Activated T-helper 17 cell treated with anti-CD3 and anti-CD28 coated beads, Interleukin-2, amount 50 U/mL, for 72 hours (primary cell): ENCODE results near the gene MGRN1. TPM values are rescaled to one million over a fixed set of nuclear protein-coding genes. Genes with fewer than 3 reads are reported as not detected.

Source experiments
- ATAC-seq: fragments of 150-1000 bp; cut with Tn5 transposase; replicated peaks from 2 replicates; pipeline ENCODE4 v1.10.0; 2021; ENCODE audit warnings: mild to moderate bottlenecking, moderate library complexity
- H3K27ac Mint-ChIP-seq: one replicate; pipeline ENCODE4 v1.8.0; 2022; ENCODE audit warnings: mixed read lengths
- H3K27me3 Mint-ChIP-seq: one replicate; pipeline ENCODE4 v1.8.0; 2022; ENCODE audit warnings: mixed read lengths
- H3K36me3 Mint-ChIP-seq: one replicate; pipeline ENCODE4 v1.8.0; 2022; ENCODE audit warnings: low read depth, mild to moderate bottlenecking, mixed read lengths
- H3K4me1 Mint-ChIP-seq: one replicate; pipeline ENCODE4 v1.8.0; 2022; ENCODE audit warnings: mixed read lengths
- H3K4me3 Mint-ChIP-seq: one replicate; pipeline ENCODE4 v1.8.0; 2022; ENCODE audit warnings: mild to moderate bottlenecking, mixed read lengths
- H3K9me3 Mint-ChIP-seq: one replicate; pipeline ENCODE4 v1.8.0; 2022; ENCODE audit warnings: mixed read lengths
- total RNA-seq, 2 donors: library from RNA; stranded (reverse); gene quantifications; one replicate each; pipeline ENCODE4 v1.2.3, GENCODE V29; 2022

Gene MGRN1
- total RNA-seq, 2 donors from 2014 or later, result 63.5 to 66.3 TPM

- Mint-ChIP-seq H3K4me3 (no peak overlapping the region), H3K27me3 (no peaks in the 10 kb centered on the region), H3K27ac (no peak overlapping the region), H3K9me3 (no peaks in the 10 kb centered on the region), H3K36me3 (no peaks in the 10 kb centered on the region), H3K4me1 (peaks cover 2% of the 10 kb centered on the region)
- no peak for ATAC-seq
Measured at GRCh38 chr16:4611337-4612021, 13.1 kb upstream of the MGRN1 start.

GRCh38 chr16:4612474-4612931 lies 12.1 kb upstream of the MGRN1 start:
- Mint-ChIP-seq H3K4me1 (peaks cover 4% of the 10 kb centered on the region), H3K9me3 (no peaks in the 10 kb centered on the region), H3K27me3 (no peaks in the 10 kb centered on the region), H3K27ac (no peak overlapping the region), H3K4me3 (peak overlapping the region; percentile 58), H3K36me3 (no peaks in the 10 kb centered on the region)
- no peak for ATAC-seq

- peak overlapping the region; percentile 58 for H3K4me3 Mint-ChIP-seq
- H3K36me3 Mint-ChIP-seq, result no peaks in the 10 kb centered on the region
- no peaks in the 10 kb centered on the region for H3K9me3 Mint-ChIP-seq
- H3K27ac Mint-ChIP-seq, result no peak overlapping the region
- H3K27me3 Mint-ChIP-seq, result no peaks in the 10 kb centered on the region
- H3K4me1 Mint-ChIP-seq, result peaks cover 4% of the 10 kb centered on the region
- no peak for ATAC-seq
Measured at GRCh38 chr16:4612977-4613635, 11.5 kb upstream of the MGRN1 start.

GRCh38 chr16:4613636-4614570 lies 10.7 kb upstream of the MGRN1 start:
- H3K27ac Mint-ChIP-seq, result no peak overlapping the region
- H3K27me3 Mint-ChIP-seq, result no peaks in the 10 kb centered on the region
- H3K4me1 Mint-ChIP-seq, result peaks cover 4% of the 10 kb centered on the region
- no peak for ATAC-seq
- no peaks in the 10 kb centered on the region for H3K9me3 Mint-ChIP-seq
- H3K4me3 Mint-ChIP-seq, result peak overlapping the region; percentile 86
- H3K36me3 Mint-ChIP-seq, result no peaks in the 10 kb centered on the region

GRCh38 chr16:4614571-4615383 lies 9.8 kb upstream of the MGRN1 start, which contains the start of gene UBALD1:
Gene UBALD1, minus strand, starts transcription at chr16:4614888. Its CDS starts 91 bp downstream, at chr16:4614797.
- Mint-ChIP-seq H3K4me3 (peak within 1 kb of the TSS; percentile 86), H3K27me3 (no peaks in the 10 kb centered on the region), H3K27ac (peak within 1 kb of the TSS; percentile 89), H3K9me3 (no peaks in the 10 kb centered on the region), H3K4me1 (peaks cover 4% of the 10 kb centered on the region), H3K36me3 (no peaks in the 10 kb centered on the region)
- peak; percentile 61 for ATAC-seq

- Mint-ChIP-seq H3K4me3 (peak overlapping the region; percentile 86), H3K27me3 (no peaks in the 10 kb centered on the region), H3K36me3 (no peaks in the 10 kb centered on the region), H3K9me3 (no peaks in the 10 kb centered on the region), H3K4me1 (peaks cover 4% of the 10 kb centered on the region), H3K27ac (peak overlapping the region; percentile 89)
- no peak for ATAC-seq
Measured at GRCh38 chr16:4615384-4616046, 9.1 kb upstream of the MGRN1 start.

- Mint-ChIP-seq H3K4me1 (peaks cover 4% of the 10 kb centered on the region), H3K9me3 (no peaks in the 10 kb centered on the region), H3K4me3 (peak overlapping the region; percentile 86), H3K27ac (peak overlapping the region; percentile 89), H3K36me3 (no peaks in the 10 kb centered on the region), H3K27me3 (no peaks in the 10 kb centered on the region)
- peak; percentile 92 for ATAC-seq
Measured at GRCh38 chr16:4616047-4616811, 8.4 kb upstream of the MGRN1 start.

GRCh38 chr16:4617880-4618279 lies 6.7 kb upstream of the MGRN1 start:
- no peaks in the 10 kb centered on the region for H3K27me3 Mint-ChIP-seq
- peaks cover 4% of the 10 kb centered on the region for H3K4me1 Mint-ChIP-seq
- no peak overlapping the region for H3K27ac Mint-ChIP-seq
- H3K4me3 Mint-ChIP-seq, result peak overlapping the region; percentile 86
- no peak for ATAC-seq
- no peaks in the 10 kb centered on the region for H3K9me3 Mint-ChIP-seq
- no peaks in the 10 kb centered on the region for H3K36me3 Mint-ChIP-seq

GRCh38 chr16:4618645-4619418 lies 5.8 kb upstream of the MGRN1 start:
- H3K9me3 Mint-ChIP-seq, result no peaks in the 10 kb centered on the region
- H3K4me3 Mint-ChIP-seq, result no peak overlapping the region
- no peaks in the 10 kb centered on the region for H3K36me3 Mint-ChIP-seq
- no peak for ATAC-seq
- no peaks in the 10 kb centered on the region for H3K27me3 Mint-ChIP-seq
- no peak overlapping the region for H3K27ac Mint-ChIP-seq
- peaks cover 4% of the 10 kb centered on the region for H3K4me1 Mint-ChIP-seq

- ATAC-seq, result no peak
- H3K4me1 Mint-ChIP-seq, result peaks cover 21% of the 10 kb centered on the region
- H3K27me3 Mint-ChIP-seq, result no peaks in the 10 kb centered on the region
- no peaks in the 10 kb centered on the region for H3K9me3 Mint-ChIP-seq
- H3K4me3 Mint-ChIP-seq, result peak overlapping the region; percentile 99
- peak overlapping the region; percentile 99 for H3K27ac Mint-ChIP-seq
- peaks cover 19% of the 10 kb centered on the region for H3K36me3 Mint-ChIP-seq
Measured at GRCh38 chr16:4623593-4623992, 1.0 kb upstream of the MGRN1 start.

GRCh38 chr16:4624827-4625559 lies 367 bp downstream of the MGRN1 start:
- Mint-ChIP-seq H3K27me3 (no peaks in the 10 kb centered on the region), H3K36me3 (peaks cover 30% of the 10 kb centered on the region), H3K27ac (peak overlapping the region; percentile 100), H3K9me3 (no peaks in the 10 kb centered on the region), H3K4me1 (peaks cover 21% of the 10 kb centered on the region), H3K4me3 (peak overlapping the region; percentile 99)
- ATAC-seq, result peak; percentile 70
